HG02840 (cell line): ENCODE measurements around the gene CRISPLD2.
"Not testable (repeated sequence)": the region's sequence is repeated elsewhere in the genome, so short reads cannot be mapped to it uniquely, and the experiment has no call there.

ENCODE experiments used
- ATAC-seq: cut with Tn5 transposase; IDR thresholded peaks from one replicate; pipeline ENCODE4 v1.9.1; 2021; ENCODE audit warnings: mild to moderate bottlenecking, moderate library complexity, moderate number of reproducible peaks; ENCODE audit not compliant: unreplicated experiment, low FRiP score

The CRISPLD2 gene

DNA sequence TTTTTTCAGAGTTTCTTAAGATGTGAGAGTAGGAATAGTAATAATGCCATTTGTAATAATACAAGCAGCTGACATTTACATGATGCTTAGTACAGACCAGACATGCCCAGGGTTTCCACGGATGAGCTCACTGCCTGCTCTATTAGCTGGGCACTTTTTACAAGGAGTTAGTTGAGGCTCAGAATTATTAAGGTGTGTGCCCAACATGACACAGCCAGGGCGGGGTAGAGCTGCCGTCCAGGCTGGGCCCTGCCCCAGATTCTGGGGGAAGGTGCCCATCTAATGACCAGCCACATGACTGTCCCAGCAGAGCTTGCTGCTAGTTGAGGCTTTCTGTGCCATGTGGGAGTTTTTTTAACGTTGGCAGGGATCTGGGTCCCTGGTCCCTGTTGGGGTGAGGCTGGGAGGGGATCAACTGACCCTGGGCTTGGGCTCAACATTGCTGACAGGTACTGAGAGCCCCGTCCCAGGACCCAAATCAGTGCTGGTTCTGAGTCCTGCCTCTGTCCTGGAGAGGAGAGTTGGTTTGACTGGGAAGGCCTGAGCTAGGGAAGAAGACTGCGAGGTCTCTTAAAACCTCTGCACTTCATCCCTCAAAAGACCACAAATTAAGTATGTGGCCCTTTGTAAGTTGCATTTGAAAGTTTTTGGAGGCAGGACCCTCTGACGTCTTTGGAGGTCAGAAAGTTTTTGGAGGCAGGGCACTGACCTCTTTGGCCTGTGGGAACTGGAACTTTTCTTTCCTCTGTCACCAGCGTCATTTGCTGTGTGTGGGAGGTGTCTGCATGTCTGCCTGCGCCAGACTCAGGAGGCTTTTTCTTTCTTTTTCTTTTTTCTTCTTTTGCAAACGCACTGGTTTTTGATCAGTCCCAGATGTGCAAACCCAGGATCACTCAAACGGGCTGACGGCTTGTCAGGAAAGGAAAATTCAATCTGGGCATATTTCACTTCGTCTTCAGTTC lies 2.2 kb downstream of the CRISPLD2 start:
- no peak for ATAC-seq

DNA sequence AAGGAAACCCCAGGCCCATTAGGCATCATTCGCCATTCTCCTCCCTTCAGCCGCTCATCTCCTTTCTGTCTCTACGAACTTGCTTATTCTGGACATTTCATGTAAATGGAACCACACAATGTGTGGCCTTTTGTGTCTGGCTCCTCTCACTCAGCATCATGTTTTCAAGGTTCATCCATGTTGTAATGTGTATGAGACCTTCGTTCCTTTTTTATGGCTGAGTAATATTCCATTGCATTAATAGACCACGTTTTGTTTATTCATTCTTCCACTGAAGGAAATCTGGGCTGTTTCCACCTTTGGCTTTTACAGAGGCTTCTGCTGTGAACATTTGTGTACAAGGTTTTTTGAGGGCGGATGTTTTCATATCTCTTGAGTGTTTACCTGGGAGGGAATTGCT lies 3.2 kb downstream of the CRISPLD2 start:
- no peak for ATAC-seq

DNA sequence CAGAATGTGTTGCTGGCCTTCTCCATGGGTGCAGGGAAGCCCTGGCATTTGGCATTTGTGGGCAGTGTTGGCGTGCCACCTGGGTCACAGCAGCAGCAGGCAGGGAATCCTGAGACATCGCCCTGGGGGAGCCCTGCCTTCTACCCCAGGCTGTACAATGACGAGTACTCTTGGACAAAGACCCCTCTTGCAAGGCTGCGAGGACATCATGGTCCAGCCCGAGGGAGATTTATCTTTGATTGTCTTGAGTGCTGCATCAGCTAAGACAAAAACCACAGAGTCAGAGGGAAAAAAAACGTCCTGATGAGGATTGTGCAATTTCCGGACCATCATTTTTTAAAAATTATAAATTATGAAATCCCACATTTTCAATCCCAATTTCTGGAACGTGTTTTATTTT lies 3.7 kb downstream of the CRISPLD2 start:
- no peak for ATAC-seq

GRCh38 chr16:84823926-84824325 lies 4.1 kb downstream of the CRISPLD2 start:
- no peak for ATAC-seq

DNA sequence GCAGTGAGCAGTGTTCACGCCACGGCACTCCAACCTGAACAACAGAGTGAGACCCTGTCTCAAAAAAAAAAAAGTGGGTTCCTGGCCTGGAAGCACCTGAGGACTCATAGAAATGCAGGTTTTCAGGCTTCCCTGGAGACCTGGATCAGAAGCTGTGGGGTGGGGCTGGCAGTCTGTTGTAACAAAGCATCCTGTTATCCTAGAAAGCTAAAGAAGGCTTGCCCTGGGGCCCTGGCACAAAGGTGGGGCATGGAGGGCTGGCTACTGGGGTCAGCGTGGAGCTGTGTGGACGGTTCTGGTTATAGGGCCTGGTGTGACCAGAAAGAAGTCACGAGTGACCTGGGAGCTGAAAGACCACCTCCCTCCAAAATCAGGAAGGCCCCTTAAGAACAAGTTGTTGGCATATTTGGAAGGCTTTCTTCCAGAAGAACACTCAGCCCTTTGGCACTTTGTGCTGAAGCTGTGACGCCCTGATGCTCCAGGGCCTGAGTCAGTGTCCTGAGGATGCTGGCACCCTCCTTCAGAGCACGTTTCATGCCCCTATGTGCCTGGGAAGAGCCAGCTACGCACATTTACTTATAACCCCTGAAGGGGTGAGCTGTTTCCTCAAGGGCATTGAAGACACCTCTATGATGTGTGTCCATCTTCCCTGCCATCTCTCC lies 6.2 kb downstream of the CRISPLD2 start:
- ATAC-seq, result no peak

DNA sequence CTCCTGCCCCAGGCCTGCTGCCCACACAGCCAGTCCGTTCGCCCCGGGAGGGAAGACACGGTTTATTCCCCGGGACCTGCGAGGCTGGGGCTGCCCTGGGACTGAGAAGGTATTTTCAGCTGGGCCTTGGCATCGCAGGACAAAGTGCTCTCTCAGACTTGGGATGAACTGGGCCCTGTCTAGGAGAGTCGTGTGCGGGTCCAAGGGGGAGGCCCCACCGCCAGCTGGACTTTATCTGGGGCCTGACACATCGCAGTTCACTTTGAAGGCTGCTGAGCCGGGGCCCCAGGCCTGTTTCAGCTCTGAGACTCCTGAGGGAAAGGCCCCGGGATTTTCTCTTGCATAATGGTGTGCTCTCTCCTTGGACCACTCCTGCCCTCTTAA lies 6.8 kb downstream of the CRISPLD2 start:
- ATAC-seq, result no peak

- ATAC-seq, result no peak
These were observed 7.4 kb downstream of the CRISPLD2 start for GRCh38 chr16:84827131-84827574.

GRCh38 chr16:84827897-84828296 lies 8.1 kb downstream of the CRISPLD2 start:
- no peak for ATAC-seq

- no peak for ATAC-seq
These were observed 8.5 kb downstream of the CRISPLD2 start for GRCh38 chr16:84828322-84828721.

DNA sequence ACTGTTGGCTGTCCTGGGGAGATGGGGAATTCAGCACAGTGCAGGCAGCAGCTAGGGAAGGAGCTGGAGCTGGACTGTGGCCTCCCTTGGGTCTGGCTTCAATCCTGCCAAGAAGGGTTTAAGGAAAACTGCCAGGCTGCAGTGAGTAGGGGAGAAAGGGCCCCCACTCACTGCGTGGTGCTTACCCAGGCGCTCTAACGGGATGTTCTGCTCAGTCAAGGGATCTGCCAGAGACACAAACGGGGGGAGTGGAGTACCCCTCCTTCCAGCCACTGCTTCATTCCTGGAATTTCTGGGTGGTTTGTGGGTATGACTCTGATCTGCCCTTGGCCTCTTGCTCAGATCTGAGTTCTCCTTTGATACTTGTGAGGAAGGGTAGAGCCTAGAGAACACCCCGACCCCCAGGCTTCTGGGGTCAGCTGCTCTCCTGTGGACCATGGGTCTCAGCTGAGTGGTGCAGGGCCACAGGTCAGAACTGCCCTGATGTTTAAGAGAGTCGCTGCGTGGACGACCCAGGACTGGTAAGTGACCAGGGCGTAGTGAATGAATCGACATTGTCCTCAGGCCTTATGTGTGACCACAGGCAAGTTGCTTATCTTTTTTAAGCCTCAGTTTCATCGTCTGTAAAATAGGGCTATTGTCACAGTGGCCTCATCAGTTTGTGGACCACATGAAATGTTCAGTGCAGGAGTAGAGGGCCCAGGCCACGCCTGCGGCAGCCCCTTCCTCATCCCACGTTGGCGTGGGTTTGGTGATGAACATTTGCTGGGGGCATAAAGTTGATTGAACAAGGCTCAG lies 9.6 kb downstream of the CRISPLD2 start:
- no peak for ATAC-seq

- no peak for ATAC-seq
These were observed 11.1 kb downstream of the CRISPLD2 start for GRCh38 chr16:84830765-84831384.

- not testable (repeated sequence) for ATAC-seq
These were observed 11.9 kb downstream of the CRISPLD2 start for GRCh38 chr16:84831728-84832127.

- ATAC-seq, result no peak
These were observed 12.8 kb downstream of the CRISPLD2 start for GRCh38 chr16:84832488-84833143.

GRCh38 chr16:84833144-84833500 lies 13.3 kb downstream of the CRISPLD2 start:
- ATAC-seq, result no peak

DNA sequence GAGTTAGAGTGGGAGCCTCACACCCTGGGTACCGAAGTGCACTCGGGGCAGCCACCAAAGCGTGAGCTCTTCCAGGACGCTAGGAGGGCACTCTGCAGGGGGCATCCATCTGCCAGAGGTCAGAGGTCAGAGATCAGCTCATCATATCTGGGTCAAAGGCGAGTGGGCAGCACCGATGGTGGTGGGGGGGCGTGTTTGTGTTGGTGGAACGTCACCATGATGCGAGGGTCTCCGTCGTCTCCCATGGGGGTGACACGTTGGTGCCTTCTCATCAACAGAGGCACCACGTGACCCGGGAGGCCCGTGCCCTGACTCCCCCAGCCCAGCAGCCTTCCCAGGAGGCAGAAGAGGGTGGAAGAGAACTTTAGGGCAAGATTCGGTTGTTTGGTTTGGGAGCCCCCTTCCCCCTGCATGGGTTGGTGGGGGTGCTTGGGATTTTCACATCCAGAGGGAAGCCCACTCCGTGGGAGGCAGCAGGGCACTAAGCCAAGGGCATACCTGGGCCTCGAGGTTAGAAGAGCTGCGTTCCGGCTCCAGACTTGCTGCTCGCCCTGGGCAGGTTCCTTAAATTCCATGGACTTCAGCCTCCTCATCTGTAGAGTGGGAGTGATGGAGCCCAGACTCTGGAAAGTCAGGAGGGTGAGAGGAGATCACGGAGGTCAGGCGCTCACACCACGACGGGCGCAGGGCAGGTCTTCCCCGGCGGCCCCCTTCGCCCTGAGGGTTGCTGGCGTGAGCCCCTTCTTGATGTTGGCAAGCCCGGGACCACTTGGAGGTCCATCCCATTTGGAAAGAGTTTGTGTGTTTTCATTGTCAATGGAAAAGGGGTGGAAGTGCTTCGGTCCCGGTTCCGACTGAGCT lies 14.0 kb downstream of the CRISPLD2 start:
- ATAC-seq, result no peak

GRCh38 chr16:84834403-84834772 lies 14.6 kb downstream of the CRISPLD2 start:
- no peak for ATAC-seq

- ATAC-seq, result no peak
These were observed 16.5 kb downstream of the CRISPLD2 start for GRCh38 chr16:84836234-84836647.

- ATAC-seq, result no peak
These were observed 17.2 kb downstream of the CRISPLD2 start for GRCh38 chr16:84836967-84837366.

DNA sequence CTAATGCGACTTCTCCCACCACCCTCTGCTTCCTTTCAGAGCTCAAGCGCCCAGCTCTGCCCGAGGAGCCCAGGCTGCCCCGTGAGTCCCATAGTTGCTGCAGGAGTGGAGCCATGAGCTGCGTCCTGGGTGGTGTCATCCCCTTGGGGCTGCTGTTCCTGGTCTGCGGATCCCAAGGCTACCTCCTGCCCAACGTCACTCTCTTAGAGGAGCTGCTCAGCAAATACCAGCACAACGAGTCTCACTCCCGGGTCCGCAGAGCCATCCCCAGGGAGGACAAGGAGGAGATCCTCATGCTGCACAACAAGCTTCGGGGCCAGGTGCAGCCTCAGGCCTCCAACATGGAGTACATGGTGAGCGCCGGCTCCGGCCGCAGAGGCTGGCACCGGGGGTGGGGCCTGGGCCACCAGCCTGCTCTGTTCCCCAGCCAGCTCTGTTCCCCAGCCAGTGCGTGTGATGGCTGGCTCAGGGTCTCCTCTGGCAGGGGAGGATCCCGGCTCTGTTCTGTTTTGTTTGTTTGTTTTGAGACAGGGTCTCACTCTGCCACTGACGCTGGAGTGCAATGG lies 18.7 kb downstream of the CRISPLD2 start:
- ATAC-seq, result no peak
